Measurements from ENCODE around the gene REV3L.
"Not testable (repeated sequence)": the region's sequence is repeated elsewhere in the genome, so short reads cannot be mapped to it uniquely, and the experiment has no call there.

The REV3L gene

GRCh38 chr6:111490067-111490466 is 7.0 kb upstream of the REV3L start:
- no peak for DNase-seq

GRCh38 chr6:111487661-111488060 is 4.6 kb upstream of the REV3L start:
- DNase-seq, result no peak

DNA sequence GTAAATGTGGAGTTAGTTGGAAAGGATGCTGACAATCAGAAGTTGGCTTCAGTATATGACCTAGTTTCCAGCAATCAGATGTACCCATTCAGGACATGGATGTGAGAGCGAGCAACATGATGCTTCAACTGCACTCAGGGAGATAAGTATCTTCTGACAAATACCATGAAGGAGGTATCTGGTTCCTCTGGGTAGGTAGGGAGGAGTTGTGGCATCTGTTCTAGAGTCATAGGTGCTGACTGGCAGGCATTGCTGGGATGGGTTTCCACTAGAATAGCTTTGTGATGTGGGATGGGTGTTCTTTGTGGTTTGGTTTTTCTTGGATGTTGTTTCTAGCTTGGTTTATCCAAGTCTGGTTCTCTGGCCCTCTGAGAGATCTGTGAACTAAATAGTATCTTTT is 3.9 kb upstream of the REV3L start:
- no peak for DNase-seq

DNA sequence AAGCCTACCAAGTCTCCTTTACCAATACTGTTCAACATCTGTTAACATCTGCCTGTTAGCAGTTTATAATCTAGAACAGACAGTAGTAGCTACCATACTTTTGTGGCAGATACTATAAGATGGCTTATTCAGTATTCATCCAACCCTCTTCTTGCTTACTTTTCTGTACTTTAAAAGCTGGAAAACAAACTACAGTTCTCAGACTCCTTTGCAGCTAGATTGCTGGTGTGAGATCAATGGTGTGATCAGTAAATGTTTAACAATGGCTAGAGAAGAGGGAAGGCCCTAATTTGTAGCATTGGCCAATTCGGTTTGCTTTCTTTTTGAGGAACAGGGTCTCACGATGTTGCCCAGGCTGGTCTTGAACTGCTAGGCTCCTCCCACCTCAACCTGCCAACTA is 3.5 kb upstream of the REV3L start:
- DNase-seq, result no peak

- no peak for DNase-seq
These were observed 2.3 kb upstream of the REV3L start for GRCh38 chr6:111485342-111485741.

DNA sequence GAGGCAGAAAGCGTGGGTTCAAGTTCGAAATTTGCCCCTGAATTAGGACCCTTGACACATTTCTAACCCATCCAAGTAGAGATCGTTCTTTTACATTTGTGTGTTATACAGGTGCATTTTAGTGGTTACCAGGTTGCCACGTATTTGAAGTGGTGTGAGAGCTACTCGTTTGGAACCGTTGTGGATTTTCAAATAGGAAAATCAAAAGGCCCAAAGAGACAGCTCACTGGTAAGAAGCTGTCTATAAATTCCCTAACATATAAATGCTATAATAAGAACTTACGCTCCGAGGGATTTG is 1.6 kb upstream of the REV3L start:
- DNase-seq, result no peak

- DNase-seq, result peak; percentile 95
These were observed 966 bp upstream of the REV3L start for GRCh38 chr6:111483736-111484632.

GRCh38 chr6:111482188-111482958 is 645 bp downstream of the REV3L start:
- peak; percentile 65 for DNase-seq

- DNase-seq, result no peak
These were observed 1.2 kb downstream of the REV3L start for GRCh38 chr6:111481836-111482187.

GRCh38 chr6:111480988-111481822 is 1.8 kb downstream of the REV3L start:
- no peak for DNase-seq

DNA sequence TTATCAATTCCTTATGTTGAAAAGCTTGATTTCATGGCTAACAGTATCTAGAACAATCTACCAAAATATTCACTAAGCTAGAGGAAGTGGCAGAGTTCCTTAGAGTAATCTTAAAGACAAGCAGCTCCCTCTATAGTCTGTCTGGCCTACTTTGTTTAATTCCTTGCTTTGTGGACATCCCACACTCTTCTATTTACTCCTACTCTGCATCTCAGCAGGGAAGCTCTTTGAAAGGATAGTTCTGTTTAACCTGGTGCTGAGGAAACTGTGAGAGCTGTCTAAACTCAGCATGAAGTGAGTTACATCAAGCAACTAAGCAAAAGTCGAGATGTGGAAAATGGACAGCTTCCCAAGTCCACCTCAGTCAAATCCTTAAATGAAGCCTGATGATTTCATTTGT is 4.3 kb downstream of the REV3L start:
- no peak for DNase-seq

GRCh38 chr6:111478064-111478476 is 4.9 kb downstream of the REV3L start:
- no peak for DNase-seq

DNA sequence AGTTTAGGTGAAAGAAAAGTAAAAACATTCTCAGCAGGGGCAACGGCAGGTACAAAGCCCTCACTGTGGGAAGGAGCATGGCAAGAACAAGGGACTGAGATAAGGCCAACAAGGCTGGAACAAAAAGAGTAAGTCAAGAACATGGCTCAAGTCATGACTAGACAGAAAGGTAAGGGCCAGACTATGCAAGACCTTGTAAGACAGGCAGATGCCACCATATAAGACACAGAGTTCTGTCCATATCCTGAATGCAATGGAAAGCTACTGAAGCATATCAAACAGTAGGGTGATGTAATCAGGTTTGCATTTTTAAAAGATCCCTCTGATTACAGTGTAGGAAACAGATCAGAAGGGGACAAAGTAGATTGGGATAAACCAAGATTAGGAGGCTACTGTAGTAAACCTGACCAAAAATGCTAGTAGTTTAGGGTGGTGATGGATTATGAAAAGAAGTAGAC is 5.5 kb downstream of the REV3L start:
- DNase-seq, result no peak

- DNase-seq, result not testable (repeated sequence)
These were observed 7.0 kb downstream of the REV3L start for GRCh38 chr6:111476061-111476460.

DNA sequence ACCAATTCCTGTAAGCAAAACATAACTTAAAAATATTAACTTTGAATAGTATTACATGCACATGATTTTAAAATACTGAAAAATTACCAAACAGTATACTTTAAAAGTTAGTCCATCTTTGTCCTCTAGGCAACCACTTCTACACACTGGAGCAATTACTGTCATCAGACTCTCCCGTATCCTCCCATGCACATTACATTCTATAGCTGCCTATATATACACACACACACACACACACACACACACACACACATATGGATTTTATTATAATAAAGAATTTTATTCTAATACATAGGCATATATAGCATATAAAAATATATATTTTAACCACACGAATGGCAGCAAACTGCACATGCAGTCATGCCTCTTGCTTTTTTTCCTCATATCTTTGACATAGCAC is 8.2 kb downstream of the REV3L start:
- DNase-seq, result no peak

- DNase-seq, result no peak
These were observed 8.9 kb downstream of the REV3L start for GRCh38 chr6:111474106-111474505.

DNA sequence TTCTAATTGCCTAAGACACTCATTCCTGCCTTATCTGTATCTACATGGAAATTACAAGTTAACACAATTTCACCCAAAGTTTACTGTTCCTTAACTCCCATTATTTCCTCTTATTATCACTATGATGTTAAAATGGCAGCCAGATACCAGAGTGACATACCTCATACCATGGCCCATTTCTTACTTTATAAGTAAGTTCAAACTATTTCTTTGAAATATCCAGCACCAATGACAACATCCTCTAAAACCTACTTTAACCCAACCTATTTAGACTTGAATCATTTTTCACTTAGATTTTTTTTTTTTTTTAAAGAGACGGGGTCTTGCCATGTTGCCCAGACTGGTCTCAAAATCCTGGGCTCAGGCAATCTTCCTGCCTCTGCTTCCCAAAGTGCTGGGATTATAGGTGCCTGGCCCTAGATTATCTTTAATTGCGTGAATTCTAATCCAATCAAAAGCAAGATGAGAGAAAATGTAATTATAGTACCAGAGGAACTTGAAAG is 10.0 kb downstream of the REV3L start:
- no peak for DNase-seq

GRCh38 chr6:111471958-111472357 is 11.1 kb downstream of the REV3L start:
- DNase-seq, result no peak

- no peak for DNase-seq
These were observed 11.5 kb downstream of the REV3L start for GRCh38 chr6:111471533-111471932.

DNA sequence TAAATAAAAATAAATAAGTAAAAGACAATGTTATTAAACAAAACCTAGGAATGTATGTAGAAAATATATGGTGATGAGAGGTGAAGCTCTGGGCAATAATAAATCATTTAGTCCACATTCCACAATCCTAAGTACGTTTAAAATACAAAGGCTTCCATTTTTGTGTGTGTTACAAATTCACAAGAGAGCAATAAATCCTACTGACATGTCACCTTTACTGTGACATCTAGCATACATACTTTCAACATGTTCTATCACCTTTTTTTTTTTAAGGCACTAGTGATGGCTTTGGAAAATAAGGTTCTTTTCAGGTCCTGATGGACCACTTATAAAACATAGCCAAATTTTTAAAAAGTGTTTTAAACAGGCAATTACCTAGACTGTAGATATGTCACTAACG is 12.0 kb downstream of the REV3L start:
- no peak for DNase-seq

GRCh38 chr6:111469543-111469942 is 13.5 kb downstream of the REV3L start:
- DNase-seq, result no peak

DNA sequence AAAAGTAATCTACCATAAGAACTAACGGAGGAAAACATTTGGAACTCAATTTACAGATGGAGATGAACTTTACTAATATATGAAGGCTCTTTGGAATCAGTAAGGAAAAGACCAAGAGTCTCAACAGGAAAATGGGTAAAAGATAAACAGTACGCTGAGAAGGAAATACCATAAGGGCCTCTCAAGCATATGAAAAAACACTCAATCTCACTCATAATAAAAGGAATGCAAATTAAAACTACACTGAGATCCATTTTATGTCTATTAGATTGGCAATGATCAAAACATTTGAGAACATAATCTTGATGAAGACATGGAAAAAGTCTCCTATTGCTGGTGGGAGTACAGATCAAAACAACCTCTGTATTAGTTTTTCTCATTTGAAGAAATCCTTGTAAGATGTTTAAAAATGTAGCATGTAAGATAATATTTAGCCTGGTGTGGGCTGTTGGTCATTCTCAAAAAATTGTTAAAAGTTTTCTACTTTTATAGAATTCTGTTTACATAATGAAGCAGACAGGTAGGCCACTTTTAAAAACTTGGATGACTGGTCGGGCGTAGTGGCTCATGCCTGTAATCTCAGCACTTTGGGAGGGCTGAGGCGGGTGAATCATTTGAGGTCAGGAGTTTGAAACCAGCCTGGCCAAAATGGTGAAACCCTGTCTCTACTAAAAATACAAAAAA is 14.5 kb downstream of the REV3L start:
- DNase-seq, result no peak

GRCh38 chr6:111464184-111464583 is 18.8 kb downstream of the REV3L start:
- DNase-seq, result no peak

All from right hindlimb (tissue), 1 donor.